ENCODE results near the gene CYP4F12. TPM values are rescaled to one million over a fixed set of nuclear protein-coding genes. Genes with fewer than 3 reads are reported as not detected.

The CYP4F12 gene
- total and polyA plus RNA-seq, 2 of the 4 experiments (the other 2 are of a cell fraction) = not detected

GRCh38 chr19:15715642-15716041 is 42.8 kb downstream of the CYP4F12 start:
- CTCF ChIA-PET = no interaction called here
- Histone ChIP-seq H3K4me2 (ENCODE audit: low read depth, low read length) (no peak overlapping the region), H2AK5ac (ENCODE audit: low read depth, low read length) (no peak overlapping the region), H3K14ac (replicated peaks; ENCODE audit: low read depth, low read length) (no peak overlapping the region), H3K18ac (ENCODE audit: low read depth, low read length) (no peak overlapping the region), H2AK9ac (replicated peaks; ENCODE audit: low read depth, low read length, poor library complexity) (no peak overlapping the region), H4K20me1 (ENCODE audit: insufficient read depth, low read length) (no peaks in the 10 kb centered on the region), H4K5ac (ENCODE audit: low read depth, low read length) (no peak overlapping the region), H3K27me3 (ENCODE audit: control insufficient read depth, insufficient read depth, low read length) (no peaks in the 10 kb centered on the region), H3K36me3 (ENCODE audit: control insufficient read depth, insufficient read depth, low read length) (no peaks in the 10 kb centered on the region), H2BK20ac (ENCODE audit: low read depth, low read length) (no peak overlapping the region), H3K23ac (ENCODE audit: low read depth, low read length) (no peak overlapping the region), H3K9ac (ENCODE audit: low read depth, low read length) (no peak overlapping the region), H3K4ac (ENCODE audit: low read depth, low read length) (no peak overlapping the region), H3K9me1 (ENCODE audit: insufficient read depth, low read length) (no peaks in the 10 kb centered on the region), H4K91ac (ENCODE audit: insufficient read depth, low read depth, low read length) (no peak overlapping the region), H2AFZ (replicated peaks; ENCODE audit: low read length, poor library complexity) (no peak overlapping the region), H2BK120ac (ENCODE audit: low read depth, low read length) (no peak overlapping the region), H2BK15ac (ENCODE audit: low read depth, low read length) (no peak overlapping the region), H3K79me1 (ENCODE audit: low read depth in 1 of 2, low read length in 2 of 2) (no peaks in the 10 kb centered on the region), H3K56ac (ENCODE audit: extremely low read depth, insufficient read depth, low read length) (no peak overlapping the region), H4K8ac (ENCODE audit: low read depth in 2 of 2, low read length in 2 of 2) (no peak overlapping the region), H3K4me1 (ENCODE audit: control insufficient read depth, insufficient read depth, low read length) (no peaks in the 10 kb centered on the region), H3K4me3 (ENCODE audit: insufficient read depth, low read depth, low read length) (no peak overlapping the region), H2BK5ac (ENCODE audit: low read depth, low read length, poor library complexity, severe bottlenecking) (no peak overlapping the region), H3K27ac (ENCODE audit: insufficient read depth, low read length) (no peak overlapping the region), H3K9me3 (ENCODE audit: control insufficient read depth, insufficient read depth, low read length) (peaks cover 17% of the 10 kb centered on the region)
- WGBS, 2 experiments (ENCODE audit: extremely low coverage in 2 of 2, insufficient read length in 1 of 2) = no CpG with 5 or more reads among the region's 1 CpG
- TF ChIP-seq RAD21 (IDR thresholded peaks at IDR 0.05; ENCODE audit: low read length) (no peak), CHD1 (IDR thresholded peaks at IDR 0.05; ENCODE audit: low read depth, low read length) (no peak), CEBPB (IDR thresholded peaks at IDR 0.05; ENCODE audit: low read depth, low read length) (no peak), FOS (IDR thresholded peaks at IDR 0.05; ENCODE audit: low read depth, low read length) (no peak), SMC3 (IDR thresholded peaks at IDR 0.05; ENCODE audit: low read depth, low read length) (no peak), RFX5 (IDR thresholded peaks at IDR 0.05; ENCODE audit: low read depth, low read length) (no peak), MAFK (IDR thresholded peaks at IDR 0.05; ENCODE audit: low read depth, low read length) (no peak), ELK1 (IDR thresholded peaks at IDR 0.05; ENCODE audit: borderline replicate concordance, low read depth, low read length) (no peak)
- no TSS peak for BruUV-seq (replicated peaks)
- dilution Hi-C loops (cut with HindIII; ENCODE audit: low sequenced_read_pairs, unreplicated experiment) (no loop called here), intact Hi-C loops (cut with micrococcal nuclease) (no loop called here), in situ Hi-C loops (cut with MboI; ENCODE audit: low sequenced_read_pairs) (no loop called here)
- ATAC-seq (ENCODE audit: low read depth) = no peak
- no peak for DNase-seq
- POLR2A ChIA-PET (ENCODE audit: unreplicated experiment) = no interaction called here

All from IMR-90 (cell line).